ENCODE data around the gene ALDOC.
"Not testable (repeated sequence)": the region's sequence is repeated elsewhere in the genome, so short reads cannot be mapped to it uniquely, and the experiment has no call there.

The ALDOC gene

DNA sequence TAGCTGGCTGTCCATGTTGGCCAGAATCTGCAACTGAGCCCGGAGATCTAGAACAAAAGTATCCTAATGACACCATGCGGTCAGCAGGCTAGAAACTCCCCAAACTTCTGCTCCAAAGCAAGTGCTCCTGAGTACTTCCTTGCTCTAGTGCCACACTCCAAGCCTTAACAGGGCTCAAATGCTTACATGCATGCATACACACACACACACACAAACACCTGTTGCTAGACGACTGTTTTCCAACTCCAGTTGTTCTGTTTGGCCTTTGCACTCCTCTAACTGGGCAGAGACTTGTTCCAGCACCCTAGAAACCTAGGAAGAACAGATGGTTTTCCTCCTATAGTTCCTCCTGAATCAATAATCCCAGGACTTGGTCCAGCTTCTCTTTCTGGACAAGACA lies 7.7 kb upstream of the ALDOC start:
- no peak for DNase-seq (ENCODE audit: extremely low read depth in 1 of 2, low read depth in 1 of 2)

DNA sequence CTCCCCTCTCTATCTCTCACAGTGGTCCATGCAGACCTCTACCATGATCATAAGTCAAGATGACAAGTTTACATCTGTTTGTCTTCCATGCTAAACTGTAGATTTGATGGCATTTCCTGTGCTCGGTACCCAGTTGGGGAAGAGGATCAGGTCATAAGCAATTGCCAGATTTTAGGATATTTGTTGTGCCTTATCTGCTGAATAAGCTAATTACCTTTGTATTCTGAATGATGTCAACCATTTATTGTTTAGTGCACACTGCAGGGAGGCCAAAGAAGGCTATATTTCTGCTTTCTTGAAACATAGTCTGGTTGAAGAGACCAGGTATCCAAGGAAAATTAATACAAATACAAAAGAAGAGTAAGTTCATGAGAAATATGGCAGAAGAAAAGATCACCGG lies 5.8 kb upstream of the ALDOC start:
- no peak for DNase-seq (ENCODE audit: extremely low read depth in 1 of 2, low read depth in 1 of 2)

- no peak for DNase-seq (ENCODE audit: extremely low read depth in 1 of 2, low read depth in 1 of 2)
Observed at GRCh38 chr17:28580959-28581358, 4.3 kb upstream of the ALDOC start.

DNA sequence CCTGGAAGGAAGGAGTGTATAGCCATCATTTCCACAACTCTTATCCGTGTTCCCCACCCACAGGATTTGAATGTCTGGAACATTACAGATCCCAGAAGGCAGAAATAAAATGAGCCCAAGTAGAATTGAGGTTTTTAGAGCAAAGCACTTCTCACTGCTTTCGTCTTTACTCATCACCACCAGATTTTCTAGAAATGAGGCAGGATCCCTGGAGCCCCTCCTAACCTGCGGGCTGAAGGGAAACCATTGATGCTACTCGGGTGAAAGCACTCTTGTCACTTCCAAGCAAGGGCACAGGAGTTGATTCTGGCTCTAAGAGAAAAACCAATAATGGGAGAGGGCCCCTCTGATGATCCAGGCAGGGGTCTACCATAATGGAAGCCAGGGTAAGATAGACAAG lies 2.8 kb upstream of the ALDOC start:
- DNase-seq (ENCODE audit: extremely low read depth in 1 of 2, low read depth in 1 of 2): no peak

GRCh38 chr17:28578246-28579195 lies 1.8 kb upstream of the ALDOC start:
- no peak for DNase-seq (ENCODE audit: extremely low read depth in 1 of 2, low read depth in 1 of 2)

DNA sequence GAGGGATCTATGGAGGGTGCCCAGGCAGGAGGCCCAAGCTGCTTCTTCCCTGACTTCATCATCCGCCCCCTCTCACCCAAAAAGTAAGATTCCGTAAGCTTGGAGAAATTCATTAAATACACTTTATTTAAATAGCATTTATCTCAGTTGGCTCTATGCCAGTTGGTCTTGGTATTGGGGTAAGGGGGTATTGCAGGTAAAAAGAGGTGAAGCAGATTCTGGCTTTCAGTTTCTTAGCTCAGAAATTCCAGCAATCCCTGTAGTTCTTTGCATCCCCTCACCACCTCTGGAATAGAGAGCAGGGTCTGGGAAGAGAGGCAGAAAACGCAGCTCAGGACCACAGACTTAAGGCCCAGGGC lies 750 bp upstream of the ALDOC start:
- no peak for DNase-seq (ENCODE audit: extremely low read depth in 1 of 2, low read depth in 1 of 2)

DNA sequence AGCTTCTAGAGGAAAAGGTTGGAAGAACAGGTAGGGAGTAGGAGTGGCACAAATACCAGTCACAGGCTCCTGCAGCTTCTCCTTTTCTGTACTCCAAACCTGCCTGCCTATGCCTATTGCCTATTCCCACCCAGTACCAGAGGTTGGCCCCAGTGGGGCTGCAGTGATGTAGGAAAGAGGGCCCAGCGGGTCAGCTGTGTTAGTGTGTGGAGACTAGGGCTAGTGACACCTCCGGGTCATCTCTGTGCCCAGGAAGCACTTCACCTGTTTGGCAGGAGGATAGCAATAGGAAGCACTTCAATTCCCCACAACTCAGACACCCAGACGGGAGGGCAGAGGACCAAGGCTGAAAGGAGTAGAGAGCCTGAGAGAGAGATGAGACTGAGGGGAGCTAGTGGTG lies 679 bp downstream of the ALDOC start:
- DNase-seq (ENCODE audit: extremely low read depth in 1 of 2, low read depth in 1 of 2): not testable (repeated sequence)

DNA sequence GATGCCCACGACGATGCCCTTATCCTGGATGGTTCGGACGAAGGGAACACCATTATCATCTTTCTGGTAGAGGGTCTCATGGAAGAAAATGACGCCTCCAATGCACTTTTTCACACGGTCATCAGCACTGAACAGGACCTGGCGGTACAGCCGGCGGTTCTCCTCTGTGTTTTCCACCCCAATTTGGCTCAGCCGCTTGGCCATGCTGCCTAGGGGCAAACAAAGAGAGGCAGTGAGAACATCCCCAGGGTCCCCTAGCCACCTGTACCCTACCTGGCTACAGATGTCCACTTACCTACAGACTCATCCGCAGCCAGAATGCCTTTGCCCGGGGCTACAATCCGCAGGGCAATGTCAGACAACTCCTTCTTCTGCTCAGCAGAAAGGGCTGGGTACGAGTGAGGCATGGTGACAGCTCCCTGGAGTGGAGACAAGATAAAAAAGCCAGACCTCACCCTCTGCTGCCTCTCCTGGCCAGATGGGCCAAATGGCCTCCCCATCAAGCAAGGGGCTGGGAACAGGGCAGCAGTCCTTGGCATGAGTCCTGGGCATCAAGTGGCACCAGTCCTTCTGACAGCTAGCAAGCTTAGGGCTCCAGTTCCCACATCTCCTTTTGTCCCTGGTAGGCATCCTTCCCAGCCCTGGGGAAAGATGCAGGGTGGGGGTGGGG lies 1.4 kb downstream of the ALDOC start:
- no peak for DNase-seq (ENCODE audit: extremely low read depth in 1 of 2, low read depth in 1 of 2)

DNA sequence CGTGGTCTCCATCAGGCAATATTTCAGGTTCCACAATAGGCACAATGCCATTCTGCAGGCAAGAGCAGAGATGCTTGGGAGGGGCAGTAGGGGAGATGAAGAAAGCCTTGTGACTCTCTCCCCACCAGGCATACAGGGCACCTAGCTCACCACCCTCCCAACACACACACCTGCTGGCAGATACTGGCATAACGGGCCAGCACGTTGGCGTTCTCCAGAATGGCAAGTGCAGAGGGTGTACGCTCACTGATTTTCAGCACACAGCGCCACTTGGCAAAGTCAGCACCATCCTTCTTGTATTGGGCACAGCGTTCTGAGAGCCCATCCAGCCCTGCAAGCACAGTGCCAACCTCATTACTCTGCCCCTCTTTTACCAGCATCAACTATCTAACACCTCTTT lies 2.2 kb downstream of the ALDOC start:
- DNase-seq (ENCODE audit: extremely low read depth in 1 of 2, low read depth in 1 of 2): no peak

- DNase-seq (ENCODE audit: extremely low read depth in 1 of 2, low read depth in 1 of 2): no peak
Observed at GRCh38 chr17:28573966-28574480, 2.7 kb downstream of the ALDOC start.

DNA sequence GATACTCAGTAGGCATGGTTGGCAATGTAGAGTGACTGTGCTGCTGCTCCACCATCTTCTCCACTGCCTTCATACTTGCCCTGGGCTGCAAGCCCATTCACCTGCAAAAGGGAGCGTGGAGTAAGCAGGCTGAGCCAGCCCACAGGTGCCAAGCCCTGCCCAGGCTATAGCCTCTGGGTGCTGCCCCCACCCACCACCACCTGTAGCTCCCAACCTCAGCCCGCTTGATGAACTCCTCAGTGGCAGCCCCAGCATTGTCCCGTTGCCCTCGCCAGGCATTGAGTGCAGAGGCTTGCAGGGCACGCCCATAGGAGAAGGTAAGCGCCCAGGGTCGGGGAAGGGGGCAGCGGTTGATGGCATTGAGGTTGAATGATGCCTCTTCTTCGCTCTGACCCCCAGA lies 3.2 kb downstream of the ALDOC start:
- DNase-seq (ENCODE audit: extremely low read depth in 1 of 2, low read depth in 1 of 2): no peak

- DNase-seq (ENCODE audit: extremely low read depth in 1 of 2, low read depth in 1 of 2): no peak
Observed at GRCh38 chr17:28573040-28573380, 3.7 kb downstream of the ALDOC start.

- DNase-seq (ENCODE audit: extremely low read depth in 1 of 2, low read depth in 1 of 2): no peak
Observed at GRCh38 chr17:28572259-28573039, 4.2 kb downstream of the ALDOC start.

- peak; percentile 89 to 93 for DNase-seq (ENCODE audit: extremely low read depth in 1 of 2, low read depth in 1 of 2)
Observed at GRCh38 chr17:28571361-28572122, 5.2 kb downstream of the ALDOC start, which contains the start of gene PIGS. Gene PIGS (minus strand): TSS chr17:28571524. CDS start chr17:28571496, 28 bp downstream.

- DNase-seq (ENCODE audit: extremely low read depth in 1 of 2, low read depth in 1 of 2): no peak
Observed at GRCh38 chr17:28570716-28571360, 5.9 kb downstream of the ALDOC start.

DNA sequence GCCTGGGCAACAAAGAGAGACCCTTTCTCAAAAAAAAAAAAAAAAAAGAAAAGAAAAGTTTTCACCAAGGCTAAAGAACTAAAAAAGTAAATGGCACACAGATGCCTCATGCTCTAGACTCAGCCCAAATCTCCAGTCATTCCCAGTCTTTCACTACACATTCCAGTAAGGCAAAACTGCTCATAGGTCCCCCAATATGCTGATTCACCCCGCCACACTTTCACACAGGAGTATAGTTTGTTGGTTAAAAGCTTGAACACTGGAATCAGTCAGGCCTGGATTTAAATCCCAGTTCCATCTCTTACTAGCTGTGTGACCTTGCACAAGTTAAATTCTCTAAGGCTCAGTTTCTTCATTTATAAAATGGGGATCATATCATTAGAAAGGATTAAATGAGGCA lies 7.2 kb downstream of the ALDOC start:
- DNase-seq (ENCODE audit: extremely low read depth in 1 of 2, low read depth in 1 of 2): no peak

DNA sequence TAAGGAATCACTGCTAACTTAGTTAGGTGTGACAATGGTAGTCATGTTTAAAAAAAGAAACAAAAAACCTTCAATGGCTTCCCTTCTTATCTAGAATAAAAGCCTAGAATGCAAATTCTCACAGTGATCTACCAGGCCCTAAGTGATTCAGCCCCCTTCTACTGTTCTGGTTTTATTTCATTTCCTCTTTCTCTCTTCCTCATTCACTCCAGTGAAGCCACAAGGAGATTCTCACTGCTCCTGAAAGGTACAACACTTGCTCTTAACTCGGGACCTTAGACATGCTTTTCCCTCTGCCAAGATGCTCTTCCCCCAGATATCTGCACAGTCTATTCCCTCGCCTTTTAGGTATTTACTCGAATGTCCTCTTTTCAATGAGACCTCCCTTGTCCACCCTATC lies 9.1 kb downstream of the ALDOC start:
- no peak for DNase-seq (ENCODE audit: extremely low read depth in 1 of 2, low read depth in 1 of 2)

GRCh38 chr17:28563475-28563874 lies 13.2 kb downstream of the ALDOC start:
- DNase-seq (ENCODE audit: extremely low read depth in 1 of 2, low read depth in 1 of 2): no peak

DNA sequence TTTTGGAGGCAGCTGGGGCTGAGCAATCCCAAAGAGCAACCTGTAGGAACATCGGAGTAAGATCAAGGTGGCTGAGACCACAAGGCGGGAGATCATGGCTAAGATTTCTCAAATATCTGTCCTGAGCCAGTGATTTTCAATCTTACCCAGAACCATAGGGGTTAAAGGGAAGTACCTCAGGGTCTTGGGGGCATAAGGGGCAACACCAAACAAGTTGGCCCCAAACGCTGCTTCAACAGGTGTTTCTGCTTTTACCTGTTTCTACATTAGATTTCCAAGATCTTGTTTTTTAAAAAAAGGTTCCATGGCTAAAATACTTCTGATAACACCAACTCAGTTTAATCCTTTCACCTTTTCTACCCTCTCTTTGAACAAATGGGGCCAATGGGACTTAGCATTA lies 21.7 kb downstream of the ALDOC start:
- DNase-seq (ENCODE audit: extremely low read depth in 1 of 2, low read depth in 1 of 2): no peak

GRCh38 chr17:28554565-28554964 lies 22.1 kb downstream of the ALDOC start:
- DNase-seq (ENCODE audit: extremely low read depth in 1 of 2, low read depth in 1 of 2): no peak
